ENCODE data around the gene FOXB1.

- TF ChIP-seq CTCF (conservative IDR thresholded peaks at IDR 0.05 in 1 of 2, IDR thresholded peaks at IDR 0.05 in 1 of 2; ENCODE audit: extremely low read depth in 1 of 2, insufficient read depth in 1 of 2, low read depth in 1 of 2, low read length in 2 of 2): no peak
- peak; percentile 91 for TF ChIP-seq EZH2 (IDR thresholded peaks at IDR 0.05; ENCODE audit: borderline replicate concordance, low read length)
Measured at GRCh38 chr15:60001610-60002527, 2.2 kb upstream of the FOXB1 start.
